ENCODE measurements around the gene LRRC27.

DNA sequence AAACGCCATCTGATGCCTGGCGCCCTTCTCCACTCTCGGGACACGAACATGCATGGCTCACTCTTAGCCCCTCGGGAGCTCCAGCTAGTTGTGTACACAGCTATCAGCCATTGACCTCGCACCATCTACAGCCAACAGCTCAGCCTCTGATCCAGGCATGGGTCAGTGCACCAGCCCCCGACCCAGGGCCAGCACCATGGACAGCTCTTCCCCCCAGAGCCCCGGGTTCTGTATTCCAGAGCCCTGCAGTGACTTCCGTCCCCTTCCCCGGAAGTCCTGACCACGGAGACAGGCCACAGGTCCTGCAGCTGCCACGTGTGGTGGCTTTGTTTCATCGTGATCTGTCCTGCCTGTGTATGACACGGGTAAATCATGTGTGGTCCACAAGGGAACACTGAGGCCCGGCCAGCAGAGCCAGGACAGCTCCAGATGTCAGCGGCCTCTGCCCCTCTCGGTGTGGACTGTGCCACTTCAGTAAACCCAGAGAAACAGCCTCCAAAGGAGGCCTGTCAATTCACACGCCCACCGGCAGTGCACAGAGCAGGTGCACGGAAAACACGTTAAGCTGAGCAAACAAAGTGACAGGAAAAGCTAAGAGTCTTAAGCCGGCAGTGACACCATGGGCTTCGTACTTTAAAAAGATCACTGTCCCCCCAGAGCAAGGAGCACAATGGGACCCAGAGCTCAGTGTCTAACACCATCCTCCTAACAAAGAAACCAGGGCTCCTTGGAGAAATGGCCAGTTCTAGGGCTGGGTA is 37.3 kb upstream of the LRRC27 start:
- TF ChIP-seq POLR2A (IDR thresholded peaks at IDR 0.05) (no peak), EP300 (IDR thresholded peaks at IDR 0.05; ENCODE audit: low read depth) (no peak), POLR2AphosphoS5 (IDR thresholded peaks at IDR 0.05) (no peak)
- TF ChIP-seq, protein P1, sequence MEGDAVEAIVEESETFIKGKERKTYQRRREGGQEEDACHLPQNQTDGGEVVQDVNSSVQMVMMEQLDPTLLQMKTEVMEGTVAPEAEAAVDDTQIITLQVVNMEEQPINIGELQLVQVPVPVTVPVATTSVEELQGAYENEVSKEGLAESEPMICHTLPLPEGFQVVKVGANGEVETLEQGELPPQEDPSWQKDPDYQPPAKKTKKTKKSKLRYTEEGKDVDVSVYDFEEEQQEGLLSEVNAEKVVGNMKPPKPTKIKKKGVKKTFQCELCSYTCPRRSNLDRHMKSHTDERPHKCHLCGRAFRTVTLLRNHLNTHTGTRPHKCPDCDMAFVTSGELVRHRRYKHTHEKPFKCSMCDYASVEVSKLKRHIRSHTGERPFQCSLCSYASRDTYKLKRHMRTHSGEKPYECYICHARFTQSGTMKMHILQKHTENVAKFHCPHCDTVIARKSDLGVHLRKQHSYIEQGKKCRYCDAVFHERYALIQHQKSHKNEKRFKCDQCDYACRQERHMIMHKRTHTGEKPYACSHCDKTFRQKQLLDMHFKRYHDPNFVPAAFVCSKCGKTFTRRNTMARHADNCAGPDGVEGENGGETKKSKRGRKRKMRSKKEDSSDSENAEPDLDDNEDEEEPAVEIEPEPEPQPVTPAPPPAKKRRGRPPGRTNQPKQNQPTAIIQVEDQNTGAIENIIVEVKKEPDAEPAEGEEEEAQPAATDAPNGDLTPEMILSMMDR (IDR thresholded peaks at IDR 0.05): no peak

Measured in transverse colon (tissue), 4 donors.